Thymus (tissue), 11 donors: ENCODE data around the gene CD6. TPM values are rescaled to one million over a fixed set of nuclear protein-coding genes. Genes with fewer than 3 reads are reported as not detected.

Experiments used
- DNase-seq, 9 donors: peaks; one replicate each; pipeline ENCODE4 v3.0.0-alpha.2; 2013; ENCODE audit warnings: low spot score in 9 of 9, low read depth in 6 of 9, missing footprints in 1 of 9
- H3K27ac ChIP-seq, 2 donors: one replicate each; pipeline ENCODE4 v1.5.1; 2013; ENCODE audit warnings: control low read depth in 1 of 2, low read depth in 1 of 2, low read length in 1 of 2, mild to moderate bottlenecking in 1 of 2, moderate library complexity in 1 of 2
- H3K27me3 ChIP-seq, 2 donors: one replicate each; pipeline ENCODE4 v1.5.1; 2013; ENCODE audit warnings: low read length in 1 of 2; ENCODE audit not compliant: control insufficient read depth in 2 of 2, insufficient read depth in 1 of 2
- H3K36me3 ChIP-seq, 2 donors: one replicate each; pipeline ENCODE4 v1.5.1; 2013; ENCODE audit warnings: low read length in 1 of 2, mild to moderate bottlenecking in 1 of 2, moderate library complexity in 1 of 2; ENCODE audit not compliant: control insufficient read depth in 2 of 2, insufficient read depth in 2 of 2
- H3K4me1 ChIP-seq, 2 donors: one replicate each; pipeline ENCODE4 v1.5.1; 2013; ENCODE audit warnings: low read length in 2 of 2; ENCODE audit not compliant: control insufficient read depth in 2 of 2, insufficient read depth in 2 of 2
- H3K4me3 ChIP-seq, 2 donors: one replicate each; pipeline ENCODE4 v1.5.1; 2013; ENCODE audit warnings: low read length in 2 of 2, control low read depth in 1 of 2, mild to moderate bottlenecking in 1 of 2
- H3K9me3 ChIP-seq, 2 donors: one replicate each; pipeline ENCODE4 v1.5.1; 2013; ENCODE audit warnings: low read length in 1 of 2, mild to moderate bottlenecking in 1 of 2; ENCODE audit not compliant: control insufficient read depth in 2 of 2, insufficient read depth in 1 of 2
- WGBS: extraction: QIAGEN DNeasy Blood & Tissue Kit; methylation state at CpG from one replicate; pipeline ENCODE4 v1.1.7; 2013; 5-methylcytosine and 5-hydroxymethylcytosine counted together
- polyA plus RNA-seq: library from polyadenylated mRNA; stranded (reverse); fragments of 200-250 nt; gene quantifications from one replicate; pipeline ENCODE4 v1.2.3, GENCODE V29; 2013
- total RNA-seq: library from RNA; stranded (reverse); fragments of 120-200 nt; gene quantifications from one replicate; pipeline ENCODE4 v1.2.4, GENCODE V29; 2013
- donor health status: healthy.

Gene CD6
- total and polyA plus RNA-seq, 2 donors, result 30.7 to 74.1 TPM

GRCh38 chr11:61033417-61033816, 61.9 kb downstream of the CD6 start:
- DNase-seq, result no peak
- WGBS, result 98% methylated on average over 4 of the region's 4 CpGs
- Histone ChIP-seq H3K9me3 (no peaks in the 10 kb centered on the region), H3K4me1 (peaks cover 17 to 65% of the 10 kb centered on the region in 2 donors), H3K27me3 (no peaks in the 10 kb centered on the region), H3K36me3 (peaks cover 0 to 2% of the 10 kb centered on the region in 2 donors), H3K4me3 (no peak overlapping the region), H3K27ac (peak overlapping the region in 1 of 2 donors; percentile 62)

- peaks cover 0 to 2% of the 10 kb centered on the region in 2 donors for H3K36me3 ChIP-seq
- no peak overlapping the region for H3K4me3 ChIP-seq
- WGBS, result 86% methylated on average over 4 of the region's 4 CpGs
- H3K9me3 ChIP-seq, result no peaks in the 10 kb centered on the region
- H3K27me3 ChIP-seq, result no peaks in the 10 kb centered on the region
- H3K27ac ChIP-seq, result peak overlapping the region in 1 of 2 donors; percentile 62
- peaks cover 14 to 58% of the 10 kb centered on the region in 2 donors for H3K4me1 ChIP-seq
- DNase-seq, result no peak
These were observed 62.6 kb downstream of the CD6 start for GRCh38 chr11:61034111-61034510.

DNA sequence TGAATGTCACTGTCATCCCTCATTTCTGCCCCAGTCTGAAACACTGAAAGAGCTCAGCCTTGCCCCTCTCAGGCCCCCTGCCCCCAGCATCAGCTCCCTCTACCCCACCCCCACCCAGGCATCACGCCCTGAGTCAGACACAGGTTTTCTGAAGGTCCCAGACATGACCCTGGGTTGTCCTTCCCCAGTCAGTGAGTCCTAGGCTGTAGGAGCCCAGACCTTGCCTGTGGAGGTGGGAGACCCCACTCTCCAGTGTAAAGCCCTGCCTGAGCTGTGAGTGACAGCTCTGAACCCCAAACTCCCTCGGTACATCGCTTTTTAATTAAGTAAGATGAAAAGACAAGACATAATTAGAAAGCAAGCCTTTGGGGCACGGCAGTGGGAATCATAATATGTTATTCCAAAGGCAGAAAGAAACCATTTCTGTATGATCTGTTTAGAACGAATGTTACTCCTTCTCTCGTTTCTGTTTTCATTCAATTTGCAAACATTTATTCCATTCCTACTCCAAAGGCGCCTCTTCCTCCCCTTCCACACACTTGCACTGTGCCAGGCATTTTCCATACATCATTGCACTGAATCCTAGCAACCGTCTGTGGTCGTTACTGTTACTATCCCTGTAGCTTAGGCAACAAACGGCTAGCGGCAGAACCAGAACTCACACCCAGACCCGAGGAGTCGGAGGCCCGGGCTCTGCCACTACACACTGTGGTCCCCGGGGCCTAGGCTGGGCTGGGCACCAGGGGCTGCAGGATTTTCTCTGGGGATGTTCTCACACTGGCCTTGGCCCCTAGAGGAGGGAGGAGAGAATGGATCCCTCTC, 63.4 kb downstream of the CD6 start:
- H3K27ac ChIP-seq, result no peak overlapping the region
- peaks cover 0 to under 1% of the 10 kb centered on the region in 2 donors for H3K36me3 ChIP-seq
- no peak overlapping the region for H3K4me3 ChIP-seq
- no peaks in the 10 kb centered on the region for H3K9me3 ChIP-seq
- H3K4me1 ChIP-seq, result peaks cover 14 to 57% of the 10 kb centered on the region in 2 donors
- no peaks in the 10 kb centered on the region for H3K27me3 ChIP-seq
- WGBS, result 98% methylated on average over 15 of the region's 15 CpGs
- DNase-seq, result no peak

GRCh38 chr11:61035526-61035835, 64.0 kb downstream of the CD6 start:
- Histone ChIP-seq H3K27me3 (no peaks in the 10 kb centered on the region), H3K36me3 (no peaks in the 10 kb centered on the region), H3K4me3 (no peak overlapping the region), H3K9me3 (no peaks in the 10 kb centered on the region), H3K4me1 (peaks cover 14 to 59% of the 10 kb centered on the region in 2 donors), H3K27ac (no peak overlapping the region)
- no peak for DNase-seq
- 91% methylated on average over 10 of the region's 10 CpGs for WGBS

- DNase-seq, result no peak
- H3K27me3 ChIP-seq, result no peaks in the 10 kb centered on the region
- 77% methylated on average over 5 of the region's 5 CpGs for WGBS
- no peaks in the 10 kb centered on the region for H3K36me3 ChIP-seq
- H3K9me3 ChIP-seq, result peaks cover 0 to 3% of the 10 kb centered on the region in 2 donors
- H3K4me1 ChIP-seq, result peaks cover 20 to 70% of the 10 kb centered on the region in 2 donors
- no peak overlapping the region for H3K4me3 ChIP-seq
- no peak overlapping the region for H3K27ac ChIP-seq
These were observed 66.1 kb downstream of the CD6 start for GRCh38 chr11:61037441-61038093.

DNA sequence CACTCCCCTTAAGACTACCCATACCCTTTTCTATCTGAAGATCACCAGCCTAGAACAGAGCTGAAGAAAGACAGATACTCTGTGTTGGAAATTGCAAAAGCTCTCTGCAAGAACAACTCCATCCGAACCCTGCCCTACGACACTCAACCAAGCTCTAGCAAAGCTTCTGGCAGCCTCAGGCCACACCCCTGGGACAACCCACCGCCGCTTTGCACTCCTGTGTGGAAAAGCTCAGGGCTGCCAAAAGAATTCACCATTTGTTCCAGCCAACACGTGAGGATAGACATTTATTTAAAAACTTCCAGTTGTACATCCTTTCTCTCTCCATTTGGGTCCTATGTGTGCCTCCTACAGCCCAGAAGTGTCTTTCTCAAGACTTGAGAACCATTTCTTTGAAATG, 68.4 kb downstream of the CD6 start:
- WGBS, result 94% methylated on average over 5 of the region's 5 CpGs
- Histone ChIP-seq H3K27me3 (no peaks in the 10 kb centered on the region), H3K9me3 (peaks cover 0 to 3% of the 10 kb centered on the region in 2 donors), H3K4me1 (peaks cover 18 to 59% of the 10 kb centered on the region in 2 donors), H3K4me3 (no peak overlapping the region), H3K36me3 (no peaks in the 10 kb centered on the region), H3K27ac (peak overlapping the region in 1 of 2 donors; percentile 28)
- no peak for DNase-seq

- H3K27me3 ChIP-seq, result no peaks in the 10 kb centered on the region
- H3K9me3 ChIP-seq, result peaks cover 0 to 3% of the 10 kb centered on the region in 2 donors
- peak overlapping the region; percentile 98 to 100 for H3K27ac ChIP-seq
- H3K4me3 ChIP-seq, result peak overlapping the region in 1 of 2 donors; percentile 16
- no peaks in the 10 kb centered on the region for H3K36me3 ChIP-seq
- peaks cover 18 to 46% of the 10 kb centered on the region in 2 donors for H3K4me1 ChIP-seq
- peak; percentile 78 to 98 (median 90) for DNase-seq
- WGBS, result 30% methylated on average over 16 of the region's 16 CpGs
These were observed 70.5 kb downstream of the CD6 start for GRCh38 chr11:61041755-61042518.

GRCh38 chr11:61042537-61042936, 71.1 kb downstream of the CD6 start:
- Histone ChIP-seq H3K27me3 (no peaks in the 10 kb centered on the region), H3K4me1 (peaks cover 18 to 50% of the 10 kb centered on the region in 2 donors), H3K4me3 (no peak overlapping the region), H3K36me3 (no peaks in the 10 kb centered on the region), H3K9me3 (peaks cover 0 to 3% of the 10 kb centered on the region in 2 donors), H3K27ac (peak overlapping the region; percentile 98 to 100)
- WGBS, result 49% methylated on average over 5 of the region's 5 CpGs
- DNase-seq, result no peak
